ENCODE data around the gene INSRR. TPM values are rescaled to one million over a fixed set of nuclear protein-coding genes. Genes with fewer than 3 reads are reported as not detected.
A peak's percentile ranks its signal among the peaks of the same experiment; 100 is the strongest.

The INSRR gene
- total RNA-seq, 1 donor from 2014 or later, result 0.45 TPM

DNA sequence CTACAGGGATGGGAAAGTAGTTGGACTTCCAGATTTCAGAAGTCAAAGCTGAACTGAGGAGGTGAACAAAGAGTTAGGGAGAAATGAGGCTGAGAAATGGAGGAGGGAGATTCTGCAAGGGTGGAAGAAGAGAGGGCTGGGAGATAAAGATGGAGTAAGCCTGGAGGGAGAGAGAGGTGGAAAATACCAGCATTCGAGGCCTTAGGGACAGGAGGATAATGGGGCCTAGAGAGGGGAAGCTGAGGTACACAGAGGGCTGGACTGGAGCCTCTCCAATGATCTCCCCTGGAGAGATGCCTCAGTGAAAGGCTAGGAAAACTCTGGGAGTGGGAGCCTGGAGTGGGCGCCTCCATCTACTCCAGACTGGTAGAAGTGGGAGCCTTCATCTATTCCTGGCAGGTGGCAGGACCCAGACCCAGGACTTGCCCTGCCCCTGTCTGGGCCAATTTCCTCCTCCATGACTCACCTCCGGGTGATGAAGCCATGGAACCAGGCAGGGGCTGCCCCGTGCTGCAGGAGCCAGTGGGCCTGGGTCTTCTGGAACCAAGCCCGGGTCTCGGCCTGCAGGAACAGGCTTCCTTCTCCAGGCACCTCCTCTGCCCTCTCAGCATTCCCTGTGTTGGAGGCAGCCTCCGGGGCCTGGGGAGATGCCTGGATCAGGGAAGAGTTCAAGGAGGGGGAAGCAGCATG, 44.2 kb downstream of the INSRR start:
- no peaks in the 10 kb centered on the region for H3K36me3 Mint-ChIP-seq
- H3K4me1 Mint-ChIP-seq, result peaks cover 34% of the 10 kb centered on the region
- H3K27ac Mint-ChIP-seq, result no peak overlapping the region
- peak overlapping the region; percentile 30 for H3K4me3 Mint-ChIP-seq
- TF ChIP-seq, protein P1, sequence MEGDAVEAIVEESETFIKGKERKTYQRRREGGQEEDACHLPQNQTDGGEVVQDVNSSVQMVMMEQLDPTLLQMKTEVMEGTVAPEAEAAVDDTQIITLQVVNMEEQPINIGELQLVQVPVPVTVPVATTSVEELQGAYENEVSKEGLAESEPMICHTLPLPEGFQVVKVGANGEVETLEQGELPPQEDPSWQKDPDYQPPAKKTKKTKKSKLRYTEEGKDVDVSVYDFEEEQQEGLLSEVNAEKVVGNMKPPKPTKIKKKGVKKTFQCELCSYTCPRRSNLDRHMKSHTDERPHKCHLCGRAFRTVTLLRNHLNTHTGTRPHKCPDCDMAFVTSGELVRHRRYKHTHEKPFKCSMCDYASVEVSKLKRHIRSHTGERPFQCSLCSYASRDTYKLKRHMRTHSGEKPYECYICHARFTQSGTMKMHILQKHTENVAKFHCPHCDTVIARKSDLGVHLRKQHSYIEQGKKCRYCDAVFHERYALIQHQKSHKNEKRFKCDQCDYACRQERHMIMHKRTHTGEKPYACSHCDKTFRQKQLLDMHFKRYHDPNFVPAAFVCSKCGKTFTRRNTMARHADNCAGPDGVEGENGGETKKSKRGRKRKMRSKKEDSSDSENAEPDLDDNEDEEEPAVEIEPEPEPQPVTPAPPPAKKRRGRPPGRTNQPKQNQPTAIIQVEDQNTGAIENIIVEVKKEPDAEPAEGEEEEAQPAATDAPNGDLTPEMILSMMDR (IDR thresholded peaks at IDR 0.05; ENCODE audit: unreplicated experiment), result no peak
- no peak for DNase-seq (ENCODE audit: low spot score in 2 of 2, unreplicated experiment in 2 of 2)
- no peaks in the 10 kb centered on the region for H3K9me3 Mint-ChIP-seq
- peaks cover 41% of the 10 kb centered on the region for H3K27me3 Mint-ChIP-seq (ENCODE audit: low read depth)

DNA sequence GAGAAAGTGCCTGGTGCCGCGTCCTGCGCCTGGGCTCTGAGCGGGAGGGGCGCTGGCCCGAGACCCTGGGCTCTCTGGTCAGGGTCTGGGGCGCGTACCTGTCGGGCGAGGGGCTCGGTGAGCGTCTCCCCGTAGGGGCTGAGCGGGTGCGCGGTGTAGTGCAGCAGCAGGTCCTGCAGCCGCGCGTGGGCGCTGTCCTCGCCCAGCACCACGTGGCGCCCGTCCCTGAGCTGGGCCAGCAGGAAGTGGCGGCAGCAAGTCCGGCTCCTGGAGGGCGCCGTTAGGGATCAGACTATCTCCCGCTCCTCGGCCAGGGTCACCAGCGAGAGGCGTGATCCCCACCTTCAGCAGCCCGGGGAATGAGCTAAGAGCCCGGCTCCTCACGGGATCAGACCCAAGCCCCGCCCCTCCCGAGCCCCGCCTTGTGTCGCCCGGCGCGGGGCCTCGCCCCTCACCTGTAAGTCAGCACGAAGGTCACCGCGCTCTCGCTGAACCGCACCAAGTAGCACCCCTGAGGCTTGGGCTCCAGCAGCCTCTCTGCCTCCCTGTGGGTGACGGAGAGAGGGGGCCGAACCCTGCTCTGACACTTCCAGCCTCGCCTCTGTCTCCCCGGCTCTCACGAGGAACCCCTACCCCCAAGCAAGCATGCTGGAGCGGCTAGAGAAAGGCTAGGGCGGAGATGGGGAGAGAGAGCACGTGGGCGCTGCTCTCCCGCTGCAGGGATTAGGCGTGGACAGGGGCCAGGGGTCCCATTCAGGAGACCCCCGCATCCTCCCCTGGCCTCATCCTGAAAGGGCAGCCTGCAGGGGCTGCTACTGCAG, 45.0 kb downstream of the INSRR start:
- Mint-ChIP-seq H3K36me3 (no peaks in the 10 kb centered on the region), H3K9me3 (no peaks in the 10 kb centered on the region), H3K27me3 (ENCODE audit: low read depth) (peaks cover 41% of the 10 kb centered on the region), H3K4me3 (peak overlapping the region; percentile 64), H3K4me1 (peaks cover 34% of the 10 kb centered on the region), H3K27ac (no peak overlapping the region)
- TF ChIP-seq, protein P1 (IDR thresholded peaks at IDR 0.05; ENCODE audit: unreplicated experiment), result peak; percentile 44
- DNase-seq (ENCODE audit: low spot score in 2 of 2, unreplicated experiment in 2 of 2), result peak in 1 of 2 experiments; percentile 69

DNA sequence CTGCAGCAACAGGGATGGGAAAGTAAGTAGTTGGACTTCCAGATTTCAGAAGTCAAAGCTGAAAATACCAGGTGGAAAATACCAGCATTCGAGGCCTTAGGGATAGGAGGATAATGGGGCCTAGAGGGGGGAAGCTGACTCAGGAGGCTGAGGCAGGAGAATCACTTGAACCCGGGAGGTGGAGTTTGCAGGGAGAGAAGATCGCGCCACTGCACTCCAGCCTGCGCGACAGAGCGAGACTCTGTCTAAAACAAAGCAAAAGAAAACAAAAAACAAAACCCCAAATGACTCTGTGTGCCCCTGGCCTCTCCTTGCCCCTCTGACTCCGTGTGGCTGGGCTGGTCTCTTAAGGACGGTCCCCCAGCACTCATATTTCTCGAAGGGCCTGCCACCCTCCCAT, 45.6 kb downstream of the INSRR start:
- H3K27ac Mint-ChIP-seq, result no peak overlapping the region
- no peak for DNase-seq (ENCODE audit: low spot score in 2 of 2, unreplicated experiment in 2 of 2)
- peaks cover 41% of the 10 kb centered on the region for H3K27me3 Mint-ChIP-seq (ENCODE audit: low read depth)
- TF ChIP-seq, protein P1 (IDR thresholded peaks at IDR 0.05; ENCODE audit: unreplicated experiment), result no peak
- H3K36me3 Mint-ChIP-seq, result no peaks in the 10 kb centered on the region
- H3K4me1 Mint-ChIP-seq, result peaks cover 34% of the 10 kb centered on the region
- no peaks in the 10 kb centered on the region for H3K9me3 Mint-ChIP-seq
- H3K4me3 Mint-ChIP-seq, result peak overlapping the region; percentile 64

DNA sequence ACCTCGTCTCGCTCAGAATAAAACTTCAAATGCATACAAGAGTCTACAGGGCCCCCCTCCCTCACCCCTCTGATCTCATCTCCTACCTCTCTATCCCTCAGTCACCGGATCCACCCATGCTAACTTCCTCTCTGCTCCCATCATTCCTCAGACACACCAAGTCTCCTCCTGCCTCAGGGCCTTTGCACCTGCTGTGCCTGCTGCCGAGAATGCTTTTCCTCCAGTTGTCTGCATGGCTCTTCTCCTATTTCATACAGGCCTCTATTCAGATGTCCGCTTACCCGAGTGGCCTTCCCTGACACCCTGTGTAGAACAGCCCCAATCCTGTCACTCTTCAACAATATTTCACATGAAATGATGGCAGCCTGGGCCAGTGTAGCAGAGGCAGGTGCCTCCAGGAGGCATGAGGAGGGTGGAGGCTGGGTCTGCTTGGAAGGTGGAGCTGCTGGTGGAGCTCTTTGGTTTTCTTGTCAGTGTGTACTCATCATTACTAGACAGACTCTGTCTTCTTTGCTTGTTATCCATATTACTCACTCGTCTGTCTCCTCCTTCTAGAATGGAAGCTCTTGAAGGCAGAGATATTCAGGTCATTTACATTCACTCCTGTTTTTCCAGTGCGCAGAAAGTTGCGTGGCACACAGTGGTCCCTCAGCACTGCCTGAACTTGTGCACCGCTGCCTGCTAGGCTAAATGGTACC, 46.5 kb downstream of the INSRR start:
- no peak overlapping the region for H3K27ac Mint-ChIP-seq
- H3K36me3 Mint-ChIP-seq, result no peaks in the 10 kb centered on the region
- H3K27me3 Mint-ChIP-seq (ENCODE audit: low read depth), result peaks cover 45% of the 10 kb centered on the region
- H3K4me1 Mint-ChIP-seq, result peaks cover 34% of the 10 kb centered on the region
- no peak for DNase-seq (ENCODE audit: low spot score in 2 of 2, unreplicated experiment in 2 of 2)
- H3K9me3 Mint-ChIP-seq, result no peaks in the 10 kb centered on the region
- TF ChIP-seq, protein P1 (IDR thresholded peaks at IDR 0.05; ENCODE audit: unreplicated experiment), result no peak
- H3K4me3 Mint-ChIP-seq, result no peak overlapping the region

DNA sequence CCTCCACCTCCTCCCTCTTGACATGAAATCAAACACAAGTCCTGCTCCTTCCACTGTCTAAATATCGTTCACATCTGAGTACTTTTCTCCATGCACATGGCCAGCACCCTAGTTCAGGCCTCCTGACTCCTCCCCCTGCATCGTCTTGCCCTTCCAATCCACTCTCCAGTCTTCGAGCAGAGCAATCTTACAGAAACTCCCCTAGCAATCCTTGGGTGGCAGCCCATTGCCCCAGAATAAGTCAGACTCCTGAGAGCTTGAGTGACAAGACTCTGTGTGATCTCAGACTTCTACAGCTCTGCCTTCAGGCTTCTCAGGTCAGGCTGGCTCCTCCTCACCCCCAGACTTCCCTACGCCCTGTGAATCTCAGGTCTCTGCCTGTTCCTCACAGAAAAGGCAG, 47.7 kb downstream of the INSRR start:
- peaks cover 38% of the 10 kb centered on the region for H3K4me1 Mint-ChIP-seq
- TF ChIP-seq, protein P1 (IDR thresholded peaks at IDR 0.05; ENCODE audit: unreplicated experiment), result no peak
- H3K9me3 Mint-ChIP-seq, result no peaks in the 10 kb centered on the region
- no peak overlapping the region for H3K4me3 Mint-ChIP-seq
- no peaks in the 10 kb centered on the region for H3K36me3 Mint-ChIP-seq
- no peak overlapping the region for H3K27ac Mint-ChIP-seq
- no peak for DNase-seq (ENCODE audit: low spot score in 2 of 2, unreplicated experiment in 2 of 2)
- H3K27me3 Mint-ChIP-seq (ENCODE audit: low read depth), result peaks cover 41% of the 10 kb centered on the region

All from mesothelial cell of epicardium (in vitro differentiated cells).